ENCODE data around the gene SLC26A1.
A peak's percentile ranks its signal among the peaks of the same experiment; 100 is the strongest.

The SLC26A1 gene

DNA sequence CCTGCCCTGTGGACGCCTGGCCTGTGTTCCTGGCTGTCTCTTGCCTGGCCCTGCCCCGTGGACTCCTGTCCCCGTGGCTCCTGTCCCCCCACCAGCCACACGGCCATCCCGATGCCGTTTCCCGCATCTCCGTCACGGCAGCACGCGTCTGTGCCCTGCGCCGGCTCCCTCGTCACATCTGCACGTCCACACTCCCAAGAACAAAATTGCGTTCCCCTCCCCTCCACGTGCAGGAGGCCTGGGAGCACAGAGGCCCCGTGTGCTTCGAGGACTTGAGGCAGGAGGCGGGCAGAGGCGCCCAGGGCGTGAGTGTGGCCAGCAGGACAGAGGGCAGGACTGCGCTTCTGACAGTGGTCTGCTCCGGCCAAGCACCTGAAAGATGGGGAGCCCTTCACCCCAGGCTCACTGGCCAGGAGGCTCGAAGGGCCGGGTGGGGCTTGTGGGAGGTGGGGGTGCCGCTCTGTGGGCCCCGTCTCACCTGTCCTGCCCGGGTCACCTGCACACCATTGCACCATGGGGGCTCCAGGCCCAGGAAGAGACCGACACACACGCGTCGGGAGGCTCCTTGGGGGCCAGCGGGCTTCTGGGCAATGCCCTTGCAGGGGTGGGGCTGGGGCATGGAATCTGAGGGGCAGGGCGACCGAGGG, 35.5 kb upstream of the SLC26A1 start:
- no peak for DNase-seq

DNA sequence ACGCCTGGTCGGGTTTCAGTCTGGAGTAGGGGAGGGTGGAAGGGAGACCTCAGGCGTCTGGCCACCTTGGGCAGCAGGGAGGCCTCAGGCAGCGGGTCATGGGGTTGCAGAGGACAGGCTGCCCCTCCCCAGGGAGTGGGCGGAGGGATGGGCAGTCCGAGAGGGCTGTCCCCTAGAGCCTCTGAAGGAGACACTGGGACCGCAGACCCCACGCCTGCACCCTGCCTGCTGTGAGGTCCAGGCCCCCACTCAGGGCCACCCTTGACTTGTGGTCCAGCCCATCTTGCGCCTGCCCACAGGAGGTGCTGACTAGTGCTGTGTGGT, 34.7 kb upstream of the SLC26A1 start:
- no peak for DNase-seq

DNA sequence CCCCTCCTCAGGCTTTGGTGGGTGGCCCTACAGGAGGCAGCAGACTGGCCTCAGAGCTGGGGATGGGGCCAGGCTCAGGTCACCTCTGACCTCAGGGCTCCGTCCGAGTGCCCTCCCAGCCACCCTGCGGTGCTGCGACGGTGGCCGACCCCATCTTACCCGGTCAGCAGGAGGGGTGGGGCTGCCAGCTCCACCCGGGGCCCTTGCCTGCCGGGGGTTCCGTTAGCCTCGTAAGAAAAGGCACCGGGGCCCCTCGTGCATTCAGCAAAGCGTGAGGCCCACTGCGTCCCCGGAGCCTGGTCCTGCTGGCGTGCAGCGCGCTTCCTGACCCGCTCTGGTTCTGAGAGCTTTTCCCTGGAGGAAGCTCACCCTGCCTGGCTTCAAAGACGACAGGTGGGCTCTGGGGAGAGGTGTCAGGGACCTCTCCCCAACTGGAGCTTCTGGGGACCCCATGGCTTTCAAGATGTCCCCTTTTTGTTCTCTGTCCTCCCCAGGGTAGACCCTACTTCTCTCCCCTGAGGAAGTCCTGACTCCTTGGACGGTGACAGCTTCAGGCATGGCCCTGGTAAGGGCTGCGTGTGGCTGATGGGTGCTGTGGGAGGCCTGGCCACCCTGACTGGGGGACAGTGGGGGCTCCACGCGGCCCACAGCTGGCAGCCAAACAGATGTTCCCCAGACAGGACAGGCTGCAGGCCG, 34.2 kb upstream of the SLC26A1 start:
- no peak for DNase-seq

DNA sequence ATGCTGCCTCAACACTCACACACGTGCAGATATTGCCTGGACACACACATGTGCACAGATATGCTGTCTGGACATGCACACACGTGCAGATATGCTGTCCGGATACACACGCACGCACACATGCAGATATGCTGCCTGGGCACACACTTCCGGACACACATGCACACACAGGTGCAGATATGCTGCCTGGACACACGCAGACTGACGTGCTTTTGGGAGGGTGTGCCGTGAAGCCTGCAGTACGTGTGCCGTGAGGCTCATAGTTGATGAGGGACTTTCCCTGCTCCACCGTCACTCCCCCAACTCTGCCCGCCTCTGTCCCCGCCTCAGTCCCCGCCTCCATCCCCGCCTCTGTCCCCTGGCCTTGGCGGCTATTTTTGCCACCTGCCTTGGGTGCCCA, 32.9 kb upstream of the SLC26A1 start:
- peak in 1 of 2 donors; percentile 16 for DNase-seq

DNA sequence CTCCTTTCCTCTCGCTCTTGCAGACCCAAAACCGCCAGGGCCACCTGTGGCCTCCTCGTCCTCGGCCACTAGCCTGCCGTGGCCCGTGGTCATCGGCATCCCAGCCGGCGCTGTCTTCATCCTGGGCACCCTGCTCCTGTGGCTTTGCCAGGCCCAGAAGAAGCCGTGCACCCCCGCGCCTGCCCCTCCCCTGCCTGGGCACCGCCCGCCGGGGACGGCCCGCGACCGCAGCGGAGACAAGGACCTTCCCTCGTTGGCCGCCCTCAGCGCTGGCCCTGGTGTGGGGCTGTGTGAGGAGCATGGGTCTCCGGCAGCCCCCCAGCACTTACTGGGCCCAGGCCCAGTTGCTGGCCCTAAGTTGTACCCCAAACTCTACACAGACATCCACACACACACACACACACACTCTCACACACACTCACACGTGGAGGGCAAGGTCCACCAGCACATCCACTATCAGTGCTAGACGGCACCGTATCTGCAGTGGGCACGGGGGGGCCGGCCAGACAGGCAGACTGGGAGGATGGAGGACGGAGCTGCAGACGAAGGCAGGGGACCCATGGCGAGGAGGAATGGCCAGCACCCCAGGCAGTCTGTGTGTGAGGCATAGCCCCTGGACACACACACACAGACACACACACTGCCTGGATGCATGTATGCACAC, 31.8 kb upstream of the SLC26A1 start:
- no peak for DNase-seq

DNA sequence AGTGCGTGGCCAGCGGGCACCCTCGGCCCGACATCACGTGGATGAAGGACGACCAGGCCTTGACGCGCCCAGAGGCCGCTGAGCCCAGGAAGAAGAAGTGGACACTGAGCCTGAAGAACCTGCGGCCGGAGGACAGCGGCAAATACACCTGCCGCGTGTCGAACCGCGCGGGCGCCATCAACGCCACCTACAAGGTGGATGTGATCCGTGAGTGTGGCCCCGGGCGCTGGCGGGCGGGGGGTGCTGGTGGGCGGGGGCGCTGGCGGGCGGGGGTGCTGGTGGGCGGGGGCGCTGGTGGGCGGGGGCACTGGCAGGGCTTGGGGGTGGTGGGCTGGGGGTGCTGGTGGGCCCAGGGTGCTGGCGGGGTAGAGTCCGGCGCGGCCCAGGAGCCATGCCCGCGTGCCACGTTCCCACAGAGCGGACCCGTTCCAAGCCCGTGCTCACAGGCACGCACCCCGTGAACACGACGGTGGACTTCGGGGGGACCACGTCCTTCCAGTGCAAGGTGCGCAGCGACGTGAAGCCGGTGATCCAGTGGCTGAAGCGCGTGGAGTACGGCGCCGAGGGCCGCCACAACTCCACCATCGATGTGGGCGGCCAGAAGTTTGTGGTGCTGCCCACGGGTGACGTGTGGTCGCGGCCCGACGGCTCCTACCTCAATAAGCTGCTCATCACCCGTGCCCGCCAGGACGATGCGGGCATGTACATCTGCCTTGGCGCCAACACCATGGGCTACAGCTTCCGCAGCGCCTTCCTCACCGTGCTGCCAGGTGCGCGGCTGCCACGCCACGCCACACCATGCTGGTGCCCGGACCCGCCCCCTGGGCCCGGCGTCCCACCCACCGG, 30.9 kb upstream of the SLC26A1 start:
- DNase-seq: no peak

DNA sequence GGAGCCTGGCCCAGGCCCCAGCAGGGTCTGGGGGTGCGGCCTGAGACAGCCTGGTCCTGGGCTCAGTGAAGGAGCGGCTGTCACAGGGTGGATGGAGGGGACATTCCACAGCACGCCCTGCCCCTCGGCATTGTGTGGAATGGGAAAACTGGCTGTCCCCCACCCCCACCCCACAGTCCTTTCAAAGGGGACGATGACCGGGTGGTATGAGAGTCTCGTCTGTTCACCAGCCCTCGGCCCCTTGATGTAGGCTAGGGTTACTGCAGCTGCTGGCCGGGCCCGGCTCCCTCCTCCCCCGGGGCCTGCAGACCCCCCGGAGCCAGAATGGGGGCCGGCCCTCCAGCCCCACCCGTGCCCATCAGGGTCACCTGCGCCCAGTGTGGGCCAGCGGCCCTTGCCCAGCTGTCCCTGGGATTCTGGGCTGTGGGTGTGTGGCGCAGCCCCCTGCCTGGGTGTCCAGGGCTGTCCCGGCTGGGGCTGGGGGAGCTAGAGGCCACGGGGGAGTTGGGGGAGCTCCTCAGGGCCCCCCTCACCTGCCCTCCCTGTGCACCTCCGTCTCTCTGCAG, 30.0 kb upstream of the SLC26A1 start:
- DNase-seq: no peak

DNA sequence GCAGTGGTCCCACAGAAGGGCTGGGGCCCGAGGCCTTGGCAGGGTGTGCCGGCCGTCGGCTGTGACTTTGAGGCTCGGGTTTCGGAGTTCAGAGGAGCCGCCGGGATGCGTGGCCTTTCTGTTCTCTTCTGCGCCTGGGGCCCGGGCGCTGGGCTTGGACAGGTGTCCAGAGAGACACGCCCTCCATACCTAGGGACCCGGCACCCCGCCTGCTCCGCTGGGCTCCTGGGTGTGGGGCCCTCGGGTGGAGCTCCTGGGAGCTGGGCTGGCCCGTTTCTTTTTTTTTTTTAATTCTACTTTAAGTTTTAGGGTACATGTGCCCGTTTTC, 29.5 kb upstream of the SLC26A1 start:
- no peak for DNase-seq

DNA sequence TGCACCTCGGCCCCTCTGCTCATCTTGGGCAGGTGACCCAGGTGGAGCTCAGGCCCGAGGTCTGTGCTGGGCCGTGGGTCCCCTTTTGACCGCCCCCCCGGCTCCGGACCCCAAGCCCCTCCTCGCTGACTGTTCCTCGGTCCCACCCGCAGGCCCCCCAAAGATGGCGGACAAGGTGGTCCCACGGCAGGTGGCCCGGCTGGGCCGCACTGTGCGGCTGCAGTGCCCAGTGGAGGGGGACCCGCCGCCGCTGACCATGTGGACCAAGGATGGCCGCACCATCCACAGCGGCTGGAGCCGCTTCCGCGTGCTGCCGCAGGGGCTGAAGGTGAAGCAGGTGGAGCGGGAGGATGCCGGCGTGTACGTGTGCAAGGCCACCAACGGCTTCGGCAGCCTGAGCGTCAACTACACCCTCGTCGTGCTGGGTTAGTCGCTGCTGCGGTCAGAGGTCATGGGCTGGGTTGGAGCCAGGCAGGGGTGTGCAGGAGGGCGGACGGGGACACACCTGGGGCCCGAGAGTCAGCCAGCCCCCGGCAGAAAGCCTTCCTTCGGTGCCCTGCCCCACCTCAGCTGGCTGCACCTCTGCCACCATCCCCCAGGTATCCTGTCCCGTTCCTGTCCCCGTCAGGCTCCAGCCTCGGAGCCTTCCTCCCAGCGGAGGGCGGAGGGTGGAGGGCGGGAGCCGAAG, 29.0 kb upstream of the SLC26A1 start:
- no peak for DNase-seq

DNA sequence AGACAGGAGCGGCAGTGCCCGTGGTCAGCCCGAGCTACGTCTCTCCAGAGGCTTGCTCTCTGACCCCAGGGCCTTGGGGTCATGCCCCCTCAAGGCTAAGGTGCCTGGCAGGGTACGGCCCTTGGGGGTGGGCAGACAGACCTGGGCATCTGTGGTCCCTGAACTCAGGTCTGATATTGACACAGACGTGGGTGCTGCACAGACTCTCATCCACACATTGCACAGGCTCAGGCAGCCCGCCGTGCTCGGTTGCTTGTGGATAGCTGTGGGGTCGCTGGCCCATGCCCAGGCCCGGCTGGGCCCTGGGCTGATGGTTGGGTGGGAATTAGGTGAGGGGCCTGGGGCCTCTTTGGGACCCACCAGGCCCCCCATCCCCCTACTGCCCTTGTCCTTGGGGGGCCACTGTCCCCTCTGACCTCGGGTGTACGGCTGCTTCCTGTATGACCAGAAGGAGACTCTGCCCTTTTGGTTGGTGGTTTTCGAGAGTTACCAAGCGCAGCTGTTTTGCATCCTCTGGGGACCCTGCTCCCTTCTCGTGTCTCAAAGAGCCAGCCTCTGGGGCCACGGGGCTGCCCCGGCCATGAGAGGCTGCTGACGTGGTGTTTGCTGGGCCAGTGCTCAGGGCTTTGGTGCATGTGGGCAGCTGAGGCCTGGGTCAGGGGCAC, 28.3 kb upstream of the SLC26A1 start:
- DNase-seq: no peak

DNA sequence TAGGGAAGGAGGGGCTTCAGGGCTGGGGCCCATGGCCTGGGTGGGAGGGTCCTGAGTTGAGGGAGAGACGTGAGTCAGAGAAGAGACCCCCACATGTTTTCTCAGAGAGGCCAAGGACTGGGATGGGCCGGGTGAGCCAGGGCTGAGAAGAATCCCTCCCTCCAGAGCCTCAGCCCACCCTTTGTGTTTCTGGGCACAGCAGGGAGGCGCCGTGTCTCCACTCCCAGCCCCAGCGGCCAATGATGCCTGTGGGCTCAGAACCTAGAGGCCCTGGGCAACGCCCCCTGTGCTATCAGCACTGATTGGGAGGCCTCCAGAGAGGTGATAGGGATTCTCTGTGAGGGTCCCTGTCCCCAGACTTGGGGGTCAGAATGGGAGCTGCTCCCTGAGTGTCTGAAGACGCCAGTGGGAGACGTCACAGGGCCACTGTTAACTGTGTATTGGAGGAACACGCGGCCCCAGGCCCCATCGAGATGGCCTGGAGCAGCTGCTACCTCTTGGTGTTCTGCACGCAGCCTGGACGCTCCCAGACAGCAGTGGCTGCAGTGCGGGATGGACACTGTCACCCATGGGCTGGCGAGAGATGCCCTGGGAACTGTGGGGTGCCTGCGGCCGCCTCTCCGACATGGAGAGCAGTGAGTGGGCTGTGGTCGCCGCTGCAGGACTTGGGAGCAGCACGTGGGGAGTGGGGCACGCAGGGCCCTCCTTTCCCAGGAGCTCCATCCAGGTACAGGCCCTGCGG, 26.7 kb upstream of the SLC26A1 start:
- DNase-seq: no peak

DNA sequence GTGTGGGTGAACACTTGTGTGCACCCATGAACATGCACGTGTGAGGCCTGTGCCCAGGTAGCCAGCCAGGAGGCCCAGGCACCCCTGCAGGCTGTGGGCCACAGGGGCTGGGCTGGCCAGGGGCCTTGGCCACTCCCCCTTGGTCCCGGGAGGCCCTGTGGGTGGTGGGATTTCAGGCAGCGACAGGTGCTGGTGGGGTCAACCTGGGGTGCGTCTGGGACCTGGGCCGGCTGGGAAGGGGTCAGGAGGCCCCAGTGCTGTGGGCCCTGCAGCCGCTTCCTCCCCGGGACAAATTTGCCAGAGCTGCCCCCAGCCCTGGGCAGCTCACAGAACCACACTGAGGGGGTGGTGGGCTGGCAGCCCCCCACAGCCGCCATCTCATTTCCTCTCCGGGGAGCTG, 26.1 kb upstream of the SLC26A1 start:
- DNase-seq: no peak

DNA sequence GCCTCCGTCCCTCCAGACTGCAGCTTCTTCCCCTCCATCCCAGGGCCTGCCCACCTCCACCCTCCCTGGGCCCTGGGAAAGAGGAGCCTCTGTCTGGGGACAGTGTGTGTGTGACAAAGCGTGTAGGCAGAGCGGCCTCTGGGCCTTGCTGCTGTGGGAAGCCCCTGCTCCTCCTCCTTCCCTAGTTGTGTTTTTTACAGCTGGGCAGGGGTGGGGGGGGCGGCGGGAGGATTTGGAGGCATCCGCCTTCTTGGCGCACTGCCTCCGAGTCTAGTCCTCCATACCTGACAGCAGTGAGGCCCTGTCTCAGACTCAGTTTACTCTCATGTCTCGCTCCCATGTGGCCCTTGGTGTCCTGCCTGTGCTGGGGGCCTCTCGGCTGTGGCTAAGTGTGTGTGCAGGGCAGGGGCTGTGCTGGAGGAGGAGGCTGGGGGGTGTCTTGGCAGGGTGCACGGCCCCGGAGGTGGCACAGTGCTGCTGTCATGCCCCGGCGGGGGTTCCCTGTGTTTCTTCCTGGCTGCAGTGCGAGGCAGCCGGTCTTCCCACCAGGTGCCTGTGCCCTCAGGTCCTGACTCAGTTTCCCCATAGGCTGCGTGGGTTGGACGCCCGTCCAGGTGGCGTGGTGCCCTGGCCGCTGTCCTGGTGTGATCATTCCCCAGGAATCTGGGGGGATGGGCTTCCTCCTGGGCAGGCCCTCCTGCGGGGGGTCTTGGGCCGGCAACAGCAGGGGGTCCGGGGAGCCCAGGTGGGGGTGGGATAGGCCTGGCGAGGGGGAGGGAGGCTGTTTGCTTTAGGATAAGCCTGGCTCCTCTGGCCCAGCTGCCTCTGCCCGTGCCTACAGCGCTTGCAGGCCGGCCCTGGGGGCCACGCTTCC, 25.2 kb upstream of the SLC26A1 start:
- DNase-seq: peak; percentile 11 to 56

DNA sequence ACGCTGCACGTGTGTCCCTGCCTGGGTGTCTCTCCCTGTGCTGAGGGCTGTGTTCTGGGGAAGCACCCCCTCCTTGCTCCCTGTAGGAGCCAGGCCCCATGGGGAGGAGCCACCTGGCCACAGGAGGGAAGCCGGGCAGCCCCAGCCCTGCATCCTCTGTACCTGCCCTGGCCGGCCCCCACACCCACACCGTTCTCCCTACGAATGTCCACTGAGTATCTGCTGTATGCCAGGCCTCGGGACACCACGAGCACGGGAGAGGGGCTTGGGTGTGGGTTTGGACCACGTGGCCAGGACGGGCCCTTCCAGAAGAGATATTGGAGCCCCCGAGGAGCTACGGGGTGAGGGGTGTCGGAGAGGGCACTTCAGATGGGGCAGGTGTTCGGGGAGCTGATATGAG, 24.5 kb upstream of the SLC26A1 start:
- DNase-seq: no peak

DNA sequence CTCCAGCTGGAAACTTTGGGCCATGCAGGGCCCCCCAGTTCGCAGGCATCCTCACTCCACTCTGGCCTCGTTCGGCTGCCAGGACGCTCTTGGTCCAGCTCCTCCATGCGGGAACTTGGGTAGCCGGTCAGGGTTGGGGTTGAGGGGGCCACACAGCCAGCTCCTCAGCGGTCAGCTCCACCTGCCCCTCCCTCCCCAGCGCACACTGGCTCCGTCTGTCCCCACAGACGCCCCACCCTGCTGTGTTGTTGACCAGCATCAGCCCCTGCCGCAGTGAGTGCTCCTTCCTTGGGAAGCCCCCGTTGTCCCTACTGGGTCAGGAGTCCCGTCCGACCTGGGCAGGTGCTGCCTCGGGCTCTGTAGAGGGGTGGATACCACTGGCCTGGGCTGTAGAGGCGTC, 24.0 kb upstream of the SLC26A1 start:
- DNase-seq: no peak

DNA sequence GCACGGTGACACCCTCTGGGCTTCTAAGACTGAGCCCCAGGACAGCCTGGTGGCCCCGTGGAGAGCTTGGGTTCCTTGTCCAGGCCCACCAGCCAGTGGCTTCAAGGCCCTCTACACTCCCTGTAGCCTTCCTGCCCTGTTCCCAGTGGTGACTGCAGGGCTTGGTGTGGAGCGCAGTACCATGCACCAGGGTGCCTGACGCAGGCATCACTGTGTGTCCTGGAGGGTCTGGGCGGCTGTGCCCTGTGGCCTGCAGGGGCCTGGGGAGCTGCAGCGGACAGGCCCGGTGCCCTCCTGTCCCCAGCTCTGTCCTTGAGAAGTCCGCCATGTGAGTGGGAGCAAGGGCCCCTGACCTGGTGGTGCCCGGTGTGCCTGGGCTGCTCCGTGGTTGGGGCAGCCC, 22.5 kb upstream of the SLC26A1 start:
- no peak for DNase-seq

DNA sequence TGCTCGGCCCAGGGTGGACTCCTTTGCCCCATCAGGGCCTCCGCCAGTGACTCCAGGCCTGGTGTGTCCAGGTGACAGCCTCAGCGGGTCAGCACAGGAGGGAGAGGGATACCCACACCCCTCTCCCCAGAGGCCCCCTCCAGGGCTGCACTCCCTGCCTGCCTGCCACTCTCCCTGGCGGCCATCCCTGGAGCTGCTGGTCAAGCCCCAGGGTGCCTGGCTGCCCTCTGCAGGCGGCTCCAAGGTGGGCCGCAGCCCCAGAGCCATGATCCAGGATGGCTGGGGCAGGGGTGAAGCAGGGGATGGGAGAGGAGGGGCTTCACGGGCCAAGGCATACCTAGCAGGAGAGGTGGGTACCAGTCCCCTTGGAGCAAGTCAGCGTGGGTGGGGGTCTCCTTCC, 22.0 kb upstream of the SLC26A1 start:
- no peak for DNase-seq

DNA sequence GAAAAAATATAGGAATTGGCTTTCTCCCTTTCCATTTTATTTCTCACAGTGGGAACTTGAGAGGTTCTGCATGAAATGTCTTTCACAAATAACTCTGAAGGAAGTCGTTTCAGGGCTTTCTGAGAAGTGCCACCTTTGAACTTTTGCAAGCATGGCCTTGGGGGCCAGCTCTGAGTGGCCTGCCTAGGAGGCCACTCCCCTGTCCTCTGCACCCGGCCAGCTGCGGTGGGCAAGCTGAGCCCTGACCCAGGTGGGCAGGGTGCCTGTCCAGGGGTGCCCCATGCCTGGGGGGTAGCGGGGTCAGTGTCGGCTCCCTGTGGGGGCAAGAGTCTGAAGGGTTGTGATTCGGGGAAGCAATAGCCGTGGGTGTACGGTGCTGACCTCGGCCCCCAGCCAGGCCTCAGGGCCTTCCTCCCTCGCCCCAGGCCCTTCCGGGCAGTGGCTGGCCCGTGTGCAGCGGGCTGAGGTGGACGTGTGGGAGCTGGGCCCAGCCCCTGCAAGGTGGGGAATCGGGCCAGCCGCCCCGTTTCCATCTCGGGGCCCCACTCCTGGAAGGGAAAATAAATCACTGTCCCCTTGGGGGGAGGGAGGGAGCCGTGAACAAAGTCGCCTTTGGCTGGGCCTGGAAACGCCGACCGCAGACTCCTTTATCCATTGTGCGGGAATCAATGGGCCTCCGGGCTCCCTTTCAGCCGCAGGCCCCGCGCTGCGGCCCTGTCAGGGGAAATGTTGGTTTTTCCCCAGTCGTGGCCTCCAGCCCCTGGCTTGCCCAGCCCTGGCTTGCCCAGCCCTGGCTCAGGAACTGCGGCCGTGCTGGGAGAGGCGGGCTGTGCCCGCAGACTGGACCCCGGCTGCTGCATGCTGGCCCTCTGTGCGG, 21.3 kb upstream of the SLC26A1 start:
- peak in 1 of 2 donors; percentile 24 for DNase-seq

All from inflammatory macrophage treated with lipopolysaccharide for 1 hour (primary cell).